Mucosa of rectum (tissue), 2 donors: ENCODE measurements around the gene GLIS1.

Experiments used
- H3K27ac ChIP-seq, 2 donors: one replicate each; pipeline ENCODE4 v1.7.0; 2013; ENCODE audit warnings: inconsistent platforms in 2 of 2, low read depth in 2 of 2, low read length in 2 of 2
- H3K27me3 ChIP-seq, 2 donors: one replicate each; pipeline ENCODE4 v1.7.0; 2013; ENCODE audit warnings: low read length in 2 of 2; ENCODE audit not compliant: control insufficient read depth in 2 of 2, insufficient read depth in 2 of 2
- H3K36me3 ChIP-seq, 2 donors: one replicate each; pipeline ENCODE4 v1.7.0; 2013; ENCODE audit warnings: low read length in 2 of 2; ENCODE audit not compliant: control insufficient read depth in 2 of 2, insufficient read depth in 2 of 2
- H3K4me1 ChIP-seq, 2 donors: one replicate each; pipeline ENCODE4 v1.7.0; 2013; ENCODE audit warnings: low read length in 2 of 2, mild to moderate bottlenecking in 1 of 2; ENCODE audit not compliant: control insufficient read depth in 2 of 2, insufficient read depth in 2 of 2
- H3K4me3 ChIP-seq, 2 donors: one replicate each; pipeline ENCODE4 v1.7.0; 2013; ENCODE audit warnings: low read length in 2 of 2
- H3K9ac ChIP-seq, 2 donors: one replicate each; pipeline ENCODE4 v1.7.0; 2013; ENCODE audit warnings: low read length in 2 of 2, low read depth in 1 of 2, mild to moderate bottlenecking in 1 of 2
- H3K9me3 ChIP-seq, 2 donors: one replicate each; pipeline ENCODE4 v1.7.0; 2013; ENCODE audit warnings: low read length in 2 of 2; ENCODE audit not compliant: control insufficient read depth in 2 of 2
- donor health status: healthy.
- donor health status: Normal muscosa, but diverticular disease.

GLIS1 gene

DNA sequence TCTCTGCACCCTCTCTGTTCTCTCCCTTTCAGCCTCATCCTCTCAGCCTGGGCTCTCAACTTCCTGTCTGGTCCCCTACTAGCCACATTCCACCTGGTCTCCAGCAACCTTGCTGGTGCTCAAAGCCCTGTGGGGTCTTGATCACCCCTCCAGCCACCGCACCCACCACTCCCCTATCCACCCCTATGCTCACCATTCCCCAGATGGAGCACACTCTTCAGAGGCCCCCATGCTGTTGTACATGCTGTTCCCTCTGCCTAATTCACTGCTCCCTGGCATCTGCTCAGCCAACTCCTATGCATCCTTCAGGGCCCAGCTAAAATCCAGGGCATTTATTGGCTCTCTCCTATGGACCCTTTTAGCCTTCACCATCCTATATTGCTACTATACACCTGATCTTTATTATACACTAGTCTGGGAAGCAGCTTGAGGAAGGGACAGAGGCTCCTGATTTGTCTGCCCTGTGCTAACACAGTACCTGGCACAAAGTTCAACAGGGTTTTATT, 81.0 kb downstream of the GLIS1 start:
- H3K27me3 ChIP-seq: peaks cover 0 to 2% of the 10 kb centered on the region in 2 donors

GRCh38 chr1:53657531-53657805, 81.5 kb downstream of the GLIS1 start:
- no peak overlapping the region for H3K9ac ChIP-seq
- H3K9me3 ChIP-seq: no peaks in the 10 kb centered on the region
- H3K36me3 ChIP-seq: no peaks in the 10 kb centered on the region
- H3K4me1 ChIP-seq: no peaks in the 10 kb centered on the region
- no peak overlapping the region for H3K27ac ChIP-seq
- H3K4me3 ChIP-seq: no peak overlapping the region
- peaks cover 0 to 2% of the 10 kb centered on the region in 2 donors for H3K27me3 ChIP-seq

More for the DNA sequence above, 81.0 kb downstream of the GLIS1 start:
- Histone ChIP-seq H3K36me3 (no peaks in the 10 kb centered on the region), H3K4me3 (no peak overlapping the region), H3K9ac (no peak overlapping the region), H3K27ac (no peak overlapping the region), H3K4me1 (no peaks in the 10 kb centered on the region), H3K9me3 (no peaks in the 10 kb centered on the region)

DNA sequence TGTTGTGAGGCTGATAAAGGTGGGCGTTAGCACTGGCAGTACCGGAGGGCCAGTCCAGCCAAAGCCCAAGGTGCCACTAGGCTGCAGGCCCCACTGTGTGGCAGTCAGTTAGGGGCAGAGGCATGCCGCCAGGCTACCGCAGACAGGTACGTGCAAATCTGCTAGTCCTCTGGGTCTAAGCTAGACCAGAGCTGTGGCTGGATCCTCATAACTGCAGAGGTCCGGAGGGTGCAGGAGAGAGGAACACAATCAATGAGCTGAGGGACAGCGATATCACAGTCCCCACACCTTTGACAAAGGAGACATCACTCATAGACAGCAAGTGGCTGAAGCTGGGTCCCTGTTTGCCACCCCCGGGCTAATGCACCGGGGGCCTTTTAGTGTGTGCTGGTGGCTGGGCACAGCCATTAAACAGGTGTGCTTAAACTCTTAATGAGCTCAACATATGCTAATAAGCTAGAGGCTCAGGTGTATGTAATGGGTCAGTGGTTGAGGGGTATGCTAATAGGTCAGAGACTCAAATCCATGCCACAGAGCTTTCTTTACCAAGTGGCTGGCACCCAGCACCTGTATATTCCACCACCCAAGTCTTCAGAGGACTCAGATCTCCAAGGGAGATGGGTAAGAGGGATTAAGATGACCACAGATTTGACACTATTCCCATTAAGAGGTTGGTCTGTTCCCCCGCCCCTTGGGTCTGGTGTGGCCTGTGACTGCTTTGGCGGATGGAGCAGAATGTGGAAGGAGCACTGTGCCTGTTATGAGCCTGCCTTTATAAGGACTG, 82.0 kb downstream of the GLIS1 start:
- H3K4me3 ChIP-seq: no peak overlapping the region
- no peaks in the 10 kb centered on the region for H3K9me3 ChIP-seq
- H3K9ac ChIP-seq: no peak overlapping the region
- no peaks in the 10 kb centered on the region for H3K4me1 ChIP-seq
- H3K36me3 ChIP-seq: no peaks in the 10 kb centered on the region
- no peak overlapping the region for H3K27ac ChIP-seq
- peaks cover 0 to 2% of the 10 kb centered on the region in 2 donors for H3K27me3 ChIP-seq

DNA sequence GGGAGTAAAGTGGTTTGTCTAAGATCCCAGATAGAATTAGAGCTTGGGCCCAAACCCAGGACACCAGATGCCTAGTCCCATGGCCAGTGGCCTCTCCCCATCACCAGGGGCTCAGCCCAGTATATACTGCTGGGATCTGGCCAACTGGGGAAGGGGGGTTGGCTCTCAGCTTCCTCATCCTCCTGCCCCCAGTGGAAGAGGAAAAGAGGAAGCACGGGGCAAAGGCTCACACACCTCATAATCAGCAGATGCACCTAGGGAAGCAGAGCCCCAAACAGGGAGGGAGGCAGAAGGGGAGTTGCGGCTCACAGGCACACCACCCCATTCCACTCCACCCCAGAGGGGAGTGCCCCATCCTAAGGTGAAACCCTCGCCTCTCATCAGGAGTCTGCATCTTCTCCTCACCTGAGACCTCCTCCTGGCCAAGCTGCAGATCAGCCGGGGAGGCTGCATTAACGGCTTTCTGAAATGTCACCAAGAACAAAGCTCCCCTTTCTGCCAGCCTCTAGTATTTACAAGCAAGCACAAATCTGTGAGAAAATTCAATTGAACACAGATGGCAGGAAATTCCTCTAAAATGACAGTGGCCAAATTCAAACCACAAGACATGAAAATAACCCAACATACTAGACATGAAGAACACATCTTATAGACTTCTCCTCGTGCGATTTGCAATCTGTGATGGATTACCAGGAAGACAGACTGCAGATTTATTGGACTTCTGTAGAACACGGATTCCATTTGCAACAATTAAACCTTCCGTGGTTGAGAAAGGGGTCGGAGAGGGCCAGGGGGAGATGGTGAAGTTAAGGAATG, 82.8 kb downstream of the GLIS1 start:
- H3K9ac ChIP-seq: no peak overlapping the region

GRCh38 chr1:53654216-53655210, 84.5 kb downstream of the GLIS1 start:
- H3K9me3 ChIP-seq: no peaks in the 10 kb centered on the region
- no peaks in the 10 kb centered on the region for H3K36me3 ChIP-seq
- no peak overlapping the region for H3K27ac ChIP-seq
- no peak overlapping the region for H3K4me3 ChIP-seq
- H3K9ac ChIP-seq: no peak overlapping the region
- H3K27me3 ChIP-seq: peaks cover 0 to 2% of the 10 kb centered on the region in 2 donors
- H3K4me1 ChIP-seq: no peaks in the 10 kb centered on the region

More for the DNA sequence above, 82.8 kb downstream of the GLIS1 start:
- Histone ChIP-seq H3K4me3 (no peak overlapping the region), H3K27me3 (peaks cover 0 to 2% of the 10 kb centered on the region in 2 donors), H3K4me1 (no peaks in the 10 kb centered on the region), H3K36me3 (no peaks in the 10 kb centered on the region), H3K27ac (no peak overlapping the region), H3K9me3 (no peaks in the 10 kb centered on the region)

DNA sequence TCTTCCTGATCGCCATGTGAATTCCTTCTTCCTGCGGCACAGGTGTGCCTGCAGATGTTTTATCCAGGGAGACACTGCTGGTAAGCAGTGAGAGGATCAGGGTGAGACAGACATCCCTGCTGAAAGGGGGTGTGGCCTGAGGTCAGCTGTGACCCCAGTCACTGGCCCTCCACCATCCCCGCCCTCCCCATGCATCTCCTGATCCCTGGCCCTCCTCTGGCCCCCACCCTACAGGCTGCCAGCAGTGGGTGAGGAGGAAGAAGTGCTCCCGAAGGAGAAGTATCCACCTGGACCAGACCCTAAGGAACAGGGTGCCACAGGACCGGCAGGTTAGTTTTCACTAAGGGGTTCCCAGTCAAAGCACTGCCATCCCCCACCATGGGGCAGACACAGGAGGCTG, 85.3 kb downstream of the GLIS1 start:
- Histone ChIP-seq H3K27ac (no peak overlapping the region), H3K36me3 (no peaks in the 10 kb centered on the region), H3K9me3 (no peaks in the 10 kb centered on the region), H3K9ac (no peak overlapping the region), H3K4me3 (no peak overlapping the region), H3K27me3 (peaks cover 0 to 2% of the 10 kb centered on the region in 2 donors), H3K4me1 (no peaks in the 10 kb centered on the region)

DNA sequence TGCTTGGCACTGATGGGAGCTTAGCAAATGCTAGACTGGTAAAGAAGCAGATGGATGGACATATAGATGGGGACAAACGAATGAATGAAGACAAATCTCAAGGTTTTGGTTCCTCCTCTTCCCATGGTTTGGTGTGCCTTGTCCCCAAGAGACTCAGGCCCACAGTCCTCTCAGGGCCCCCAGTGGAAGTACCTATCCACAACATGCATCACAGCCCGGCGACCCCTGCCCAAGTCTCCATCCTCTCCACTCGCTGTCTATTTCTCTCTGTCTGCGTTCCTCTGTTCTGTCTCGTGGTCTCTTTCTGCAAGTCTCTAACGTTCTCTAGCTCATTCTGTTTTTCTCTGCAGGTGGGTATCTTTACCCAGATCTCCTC, 85.8 kb downstream of the GLIS1 start:
- Histone ChIP-seq H3K9me3 (no peaks in the 10 kb centered on the region), H3K27ac (no peak overlapping the region), H3K36me3 (no peaks in the 10 kb centered on the region), H3K4me3 (no peak overlapping the region), H3K4me1 (no peaks in the 10 kb centered on the region), H3K9ac (no peak overlapping the region), H3K27me3 (peaks cover 0 to 2% of the 10 kb centered on the region in 2 donors)

- Histone ChIP-seq H3K27me3 (peaks cover 0 to 2% of the 10 kb centered on the region in 2 donors), H3K36me3 (no peaks in the 10 kb centered on the region), H3K4me3 (no peak overlapping the region)
Observed at GRCh38 chr1:53652441-53653199, 86.3 kb downstream of the GLIS1 start.

GRCh38 chr1:53651356-53651755, 87.6 kb downstream of the GLIS1 start:
- no peak overlapping the region for H3K4me3 ChIP-seq
- H3K4me1 ChIP-seq: no peaks in the 10 kb centered on the region
- H3K27me3 ChIP-seq: peaks cover 0 to 2% of the 10 kb centered on the region in 2 donors
- H3K9me3 ChIP-seq: no peaks in the 10 kb centered on the region
- no peak overlapping the region for H3K9ac ChIP-seq
- H3K36me3 ChIP-seq: no peaks in the 10 kb centered on the region
- H3K27ac ChIP-seq: no peak overlapping the region

More at GRCh38 chr1:53652441-53653199, 86.3 kb downstream of the GLIS1 start:
- Histone ChIP-seq H3K9ac (no peak overlapping the region), H3K27ac (no peak overlapping the region), H3K9me3 (no peaks in the 10 kb centered on the region), H3K4me1 (no peaks in the 10 kb centered on the region)
